GM18909 (cell line): ENCODE measurements around the gene LRMDA.

Experiments
- ATAC-seq: cut with Tn5 transposase; IDR thresholded peaks from one replicate; pipeline ENCODE4 v1.9.1; 2021; ENCODE audit warnings: mild to moderate bottlenecking; ENCODE audit not compliant: unreplicated experiment, poor library complexity

The LRMDA gene

DNA sequence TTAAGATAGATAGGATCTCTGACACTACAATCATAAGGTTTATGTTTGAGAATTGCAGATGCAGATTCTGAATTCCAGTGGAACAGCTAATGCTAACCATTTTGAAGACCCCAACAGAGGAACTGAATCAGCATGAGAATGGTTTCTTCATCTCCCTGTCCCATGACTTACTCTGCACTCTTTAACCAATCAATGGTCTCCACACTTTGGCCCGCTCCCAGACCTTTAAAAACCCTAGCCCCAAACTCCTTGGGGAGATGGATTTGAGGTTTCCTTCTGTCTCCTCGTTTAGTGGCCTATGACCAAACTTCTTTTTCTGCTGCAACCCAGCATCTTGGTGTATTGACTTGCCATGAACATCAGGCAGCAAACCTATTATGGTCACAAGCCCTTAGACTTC is 804.9 kb downstream of the LRMDA start:
- no peak for ATAC-seq

- ATAC-seq, result no peak
Measured at GRCh38 chr10:76242956-76243355, 811.5 kb downstream of the LRMDA start.

- ATAC-seq, result no peak
Measured at GRCh38 chr10:76244061-76244686, 812.8 kb downstream of the LRMDA start.

DNA sequence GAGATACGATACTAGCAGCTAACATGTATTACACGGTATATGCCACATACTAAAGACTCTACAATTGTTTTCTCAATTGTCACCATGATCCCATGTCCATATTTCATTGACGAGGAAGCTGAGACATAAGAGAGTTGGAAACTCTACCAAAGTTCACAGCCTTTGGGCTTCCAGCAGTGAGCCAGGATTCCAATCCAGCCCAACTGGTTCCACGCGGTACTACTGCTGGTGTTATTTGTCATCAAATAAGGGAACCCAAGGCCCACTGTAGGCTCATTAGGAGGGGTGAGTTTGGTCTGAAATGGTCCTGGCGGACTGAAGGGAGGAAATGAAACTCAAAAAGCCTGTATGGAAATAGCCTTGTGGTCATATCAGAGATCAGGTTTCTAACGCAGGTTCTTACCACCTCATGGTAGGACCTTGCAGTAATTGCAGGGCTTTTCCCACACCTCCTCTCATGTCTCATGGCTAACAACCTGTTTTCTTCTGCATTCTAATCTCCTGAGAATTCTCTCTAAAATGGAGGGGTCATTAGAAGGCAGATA is 814.6 kb downstream of the LRMDA start:
- ATAC-seq, result peak; percentile 52

- ATAC-seq, result no peak
Measured at GRCh38 chr10:76248649-76249200, 817.3 kb downstream of the LRMDA start.

DNA sequence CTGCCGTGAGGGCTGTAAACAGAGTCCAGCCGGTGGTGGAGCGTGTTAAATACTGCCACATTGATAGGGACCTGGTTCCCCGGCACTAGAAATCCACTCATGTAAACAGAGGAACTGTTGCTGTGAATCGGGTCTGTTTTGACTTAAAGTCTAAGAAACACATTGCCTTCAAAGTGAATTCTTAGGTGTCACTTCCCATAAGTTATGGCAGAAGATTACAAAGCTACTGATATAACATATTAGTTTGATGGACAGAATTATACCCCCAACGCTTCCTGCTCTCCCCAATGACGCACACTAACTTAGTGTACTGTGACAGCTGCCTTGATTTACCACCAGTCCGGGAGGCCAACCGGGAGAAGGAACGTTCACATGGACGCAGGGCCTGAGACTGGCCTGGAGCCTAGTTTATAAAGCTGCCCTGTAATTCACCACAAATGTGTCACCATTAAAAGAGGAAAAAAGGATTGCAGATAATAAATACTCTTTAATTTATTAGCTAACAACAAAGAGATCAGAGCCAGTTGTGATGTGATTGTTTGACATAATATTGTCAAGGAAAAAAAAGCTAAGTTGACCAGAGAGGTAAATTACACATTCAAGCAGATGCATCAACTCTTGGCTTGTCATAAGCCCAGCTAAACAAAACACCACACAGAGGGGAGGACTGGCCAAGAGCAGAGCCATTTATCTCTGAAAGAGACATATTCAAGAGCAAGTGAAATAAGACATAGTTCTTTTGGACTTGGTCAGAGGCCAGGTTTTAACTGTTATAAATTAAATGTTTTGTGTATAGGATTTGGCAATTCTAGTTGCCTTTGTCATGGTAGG is 820.6 kb downstream of the LRMDA start:
- no peak for ATAC-seq

- ATAC-seq, result no peak
Measured at GRCh38 chr10:76252733-76253132, 821.3 kb downstream of the LRMDA start.

DNA sequence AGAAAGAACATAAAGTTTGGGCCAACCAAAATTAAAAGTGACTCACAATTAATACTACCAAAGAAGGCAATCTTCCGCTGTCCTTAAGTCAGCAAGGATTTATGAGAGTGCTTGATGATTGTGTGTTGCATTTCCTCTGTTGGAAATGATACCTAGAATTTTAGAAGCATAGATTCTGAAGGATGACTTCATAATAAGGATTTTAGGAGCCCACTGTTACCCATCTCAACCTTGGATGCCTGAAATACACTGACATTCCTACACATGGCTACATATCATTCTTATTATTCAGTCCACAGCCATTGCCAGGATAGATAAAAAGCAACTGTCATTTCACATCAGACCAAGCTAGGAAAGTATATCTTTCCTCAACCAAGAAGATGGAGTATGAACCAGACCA is 823.8 kb downstream of the LRMDA start:
- no peak for ATAC-seq

GRCh38 chr10:76257816-76258215 is 826.4 kb downstream of the LRMDA start:
- no peak for ATAC-seq

DNA sequence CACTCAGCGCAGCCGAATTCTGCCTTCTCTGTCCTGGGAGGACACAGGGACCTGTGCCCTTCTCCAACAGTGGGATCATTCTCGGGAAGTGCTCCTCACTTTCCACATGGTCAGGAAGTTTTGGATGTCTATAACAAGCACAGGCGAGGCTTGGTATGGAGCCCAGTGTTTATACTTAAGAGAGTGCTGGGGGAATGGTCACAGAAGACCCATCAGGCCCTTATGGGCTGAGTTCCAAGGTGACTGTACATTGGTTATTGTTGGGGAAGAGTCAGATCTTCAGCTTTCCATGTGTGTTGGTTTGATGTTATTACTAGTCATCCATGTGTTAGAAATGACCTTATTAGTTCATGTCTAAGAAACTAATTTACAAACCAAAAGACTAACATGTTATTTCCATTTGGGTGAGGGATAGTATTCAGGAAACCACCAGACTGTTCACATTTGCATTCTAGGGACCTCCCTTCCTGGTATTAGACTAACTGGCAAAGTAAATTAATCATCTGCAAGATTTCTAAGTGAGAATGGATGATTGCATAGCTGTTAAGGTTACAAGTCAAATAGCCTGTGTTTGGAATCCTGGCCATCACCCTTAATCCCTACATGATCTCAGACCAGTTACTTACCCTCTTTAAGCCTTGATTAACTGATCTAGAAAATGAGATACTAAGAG is 834.2 kb downstream of the LRMDA start:
- ATAC-seq, result no peak

GRCh38 chr10:76268530-76268929 is 837.1 kb downstream of the LRMDA start:
- ATAC-seq, result no peak

- ATAC-seq, result no peak
Measured at GRCh38 chr10:76268954-76269353, 837.5 kb downstream of the LRMDA start.

GRCh38 chr10:76270464-76270863 is 839.0 kb downstream of the LRMDA start:
- no peak for ATAC-seq

GRCh38 chr10:76274933-76275332 is 843.5 kb downstream of the LRMDA start:
- no peak for ATAC-seq

GRCh38 chr10:76278811-76279460 is 847.5 kb downstream of the LRMDA start:
- no peak for ATAC-seq

- no peak for ATAC-seq
Measured at GRCh38 chr10:76281659-76282058, 850.2 kb downstream of the LRMDA start.

- no peak for ATAC-seq
Measured at GRCh38 chr10:76282061-76283025, 850.9 kb downstream of the LRMDA start.

GRCh38 chr10:76284351-76284750 is 852.9 kb downstream of the LRMDA start:
- ATAC-seq, result no peak

DNA sequence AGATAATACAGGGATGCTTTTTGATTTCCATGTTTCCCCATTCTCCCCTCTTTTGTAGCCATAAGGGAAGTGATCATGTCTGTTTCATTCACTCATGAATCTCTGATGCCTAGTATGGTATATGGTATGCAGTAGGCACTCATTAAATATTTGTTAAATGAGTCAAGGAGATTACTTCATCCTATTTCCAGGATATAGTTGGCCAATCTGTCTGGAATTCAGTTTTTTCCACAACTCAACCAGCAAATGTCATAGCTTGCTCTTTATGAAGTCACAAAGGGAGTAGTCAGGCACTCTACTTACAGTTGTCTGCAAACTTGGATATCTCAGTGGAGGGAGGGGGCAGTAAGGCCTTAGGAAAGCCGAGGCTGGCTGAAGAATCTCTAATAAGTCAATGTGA is 853.6 kb downstream of the LRMDA start:
- ATAC-seq, result no peak
